Activated T-helper 2 cell treated with anti-CD3 and anti-CD28 coated beads, Interferon-gamma antibody, Interleukin-2, Interleukin-4, amounts not matched to agents 10 μg/mL and 5 μg/mL and 100 μg/mL, durations not matched to agents 14 hours and 24 hours and 36 hours (primary cell): ENCODE results near the gene LATS2. TPM values are rescaled to one million over a fixed set of nuclear protein-coding genes. Genes with fewer than 3 reads are reported as not detected.

Source experiments
- DNase-seq: peaks from one replicate; pipeline ENCODE4 v3.0.0; 2021; ENCODE audit warnings: low spot score
- H3K27ac Mint-ChIP-seq: one replicate; pipeline ENCODE4 v1.8.0; 2021; ENCODE audit warnings: mixed read lengths
- H3K27me3 Mint-ChIP-seq: one replicate; pipeline ENCODE4 v1.8.0; 2021; ENCODE audit warnings: low read depth, mixed read lengths
- H3K36me3 Mint-ChIP-seq: one replicate; pipeline ENCODE4 v1.8.0; 2021; ENCODE audit warnings: low read depth, mixed read lengths
- H3K4me1 Mint-ChIP-seq: one replicate; pipeline ENCODE4 v1.8.0; 2021; ENCODE audit warnings: low read depth, mixed read lengths
- H3K4me3 Mint-ChIP-seq: one replicate; pipeline ENCODE4 v1.8.0; 2021; ENCODE audit warnings: low read depth, mild to moderate bottlenecking, moderate library complexity, mixed read lengths
- H3K9me3 Mint-ChIP-seq: one replicate; pipeline ENCODE4 v1.8.0; 2021; ENCODE audit warnings: mixed read lengths
- intact Hi-C: fragments of 100-400 bp; cut with micrococcal nuclease; formaldehyde crosslinking; loops from one replicate; pipeline ENCODE4 v1.15.1; 2023
- total RNA-seq: library from RNA; stranded (reverse); gene quantifications from 2 replicates; pipeline ENCODE4 v1.2.3, GENCODE V29; 2022

LATS2 gene
- total RNA-seq, 1 donor from 2014 or later: 2.6 TPM

DNA sequence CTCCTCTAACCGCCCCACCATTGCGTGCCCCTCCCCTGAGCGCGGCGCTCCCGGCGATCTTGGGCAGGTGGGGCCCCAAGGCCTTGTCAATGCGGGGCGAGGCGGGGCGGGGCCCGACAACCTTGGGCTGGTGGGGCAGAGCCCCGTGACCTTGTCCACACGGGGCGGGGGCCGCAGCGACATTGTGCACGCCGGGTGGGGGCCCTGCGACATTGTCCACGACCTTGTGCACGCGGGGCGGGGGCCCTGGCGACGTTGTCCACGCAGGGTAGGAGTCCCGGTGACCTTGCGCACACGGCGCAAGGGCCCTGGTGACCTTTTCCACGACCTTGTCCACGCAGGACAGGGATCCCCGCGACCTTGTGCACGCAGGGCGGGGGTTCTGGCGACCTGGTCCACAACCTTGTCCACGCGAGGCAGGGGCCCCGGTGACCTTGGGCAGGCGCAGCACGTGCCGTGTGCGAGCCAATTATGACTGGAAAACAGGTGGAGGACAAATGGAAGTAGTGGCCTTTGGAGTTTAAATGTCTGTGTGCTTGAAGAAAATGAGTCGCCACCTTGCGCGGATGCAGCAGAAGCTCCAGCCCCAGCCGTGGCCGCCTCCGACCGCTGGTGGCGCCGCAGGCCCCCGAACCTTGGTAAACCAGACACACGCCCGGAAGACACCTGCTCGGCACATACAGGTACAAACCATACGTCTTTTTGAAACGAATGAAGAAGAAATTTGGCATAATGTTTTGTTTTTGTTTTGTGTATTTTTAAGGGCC is 62.6 kb downstream of the LATS2 start:
- Mint-ChIP-seq H3K27ac (no peak overlapping the region), H3K27me3 (peaks cover 6% of the 10 kb centered on the region), H3K36me3 (no peaks in the 10 kb centered on the region), H3K9me3 (peaks cover 4% of the 10 kb centered on the region), H3K4me1 (peaks cover 2% of the 10 kb centered on the region), H3K4me3 (no peak overlapping the region)
- no peak for DNase-seq
- intact Hi-C loops: no loop called here

DNA sequence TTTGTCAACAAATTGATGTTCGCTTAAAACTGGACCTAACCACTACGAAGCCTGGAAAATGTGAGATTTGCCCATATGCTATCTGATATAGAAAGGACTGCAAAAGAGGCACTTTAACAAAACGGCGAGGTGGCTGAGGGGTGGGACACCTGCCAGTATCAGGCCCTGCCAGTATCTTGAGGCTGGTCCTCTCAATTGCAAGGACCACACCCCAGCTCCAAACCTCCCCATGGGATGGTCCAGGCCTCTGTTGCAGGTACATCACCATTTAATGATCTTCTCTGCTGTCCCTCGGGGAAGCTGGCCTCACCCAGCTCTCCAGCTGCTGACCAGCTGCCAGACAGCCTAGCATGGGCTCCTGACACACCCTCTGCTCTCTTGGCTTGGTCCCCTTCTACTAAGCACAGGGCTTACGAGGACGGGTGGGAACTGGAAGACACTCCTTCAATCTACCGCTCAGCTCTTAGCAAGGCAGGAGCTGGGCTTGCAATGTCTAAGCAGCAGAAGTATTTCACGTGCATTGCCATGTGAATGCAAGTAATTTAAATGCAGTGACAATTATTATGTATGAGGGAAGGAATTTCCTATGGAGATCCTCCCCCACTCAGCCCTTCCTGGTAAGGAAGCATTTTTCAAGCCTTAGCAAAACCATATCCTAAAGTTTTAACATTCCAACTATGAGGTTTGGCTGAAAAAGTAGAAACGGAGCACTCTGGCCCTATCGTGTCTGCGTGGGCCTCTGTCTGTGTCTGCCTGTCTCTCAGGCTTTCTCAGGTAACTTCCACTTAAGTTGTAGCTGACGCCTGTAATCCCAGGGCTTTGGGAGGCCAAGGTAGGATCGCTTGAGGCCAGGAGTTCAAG is 63.9 kb downstream of the LATS2 start:
- Mint-ChIP-seq H3K4me1 (peaks cover 5% of the 10 kb centered on the region), H3K4me3 (no peak overlapping the region), H3K27me3 (peaks cover 6% of the 10 kb centered on the region), H3K36me3 (no peaks in the 10 kb centered on the region), H3K27ac (no peak overlapping the region), H3K9me3 (peaks cover 4% of the 10 kb centered on the region)
- no peak for DNase-seq
- intact Hi-C loops: no loop called here

DNA sequence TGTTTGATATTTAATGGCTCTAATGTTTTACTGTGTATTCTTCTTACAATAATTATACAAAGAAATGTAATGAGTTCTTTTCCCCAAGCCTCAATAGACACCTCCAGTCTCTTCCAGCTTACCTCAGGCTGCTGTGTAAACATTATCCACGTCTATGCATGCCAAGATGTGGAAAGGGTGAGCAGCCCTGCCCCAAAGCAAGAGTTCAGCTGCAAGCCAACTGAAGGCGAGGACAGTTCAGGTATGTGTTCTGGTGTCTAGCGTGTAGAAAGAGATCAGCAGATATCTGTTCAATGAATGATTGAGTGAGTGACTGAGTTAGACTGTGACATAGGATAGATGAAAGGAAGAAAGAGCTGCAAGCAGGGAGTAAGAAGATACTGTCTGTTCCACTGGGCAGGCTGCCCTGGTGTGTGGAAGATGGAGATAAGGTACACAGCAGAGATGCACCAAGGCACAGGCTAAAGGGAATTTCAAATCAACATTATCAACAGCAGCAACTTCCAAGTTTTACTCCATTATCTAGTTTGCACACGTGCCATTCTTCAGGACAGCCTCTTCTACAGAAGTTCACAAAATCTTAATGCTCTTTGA is 66.0 kb downstream of the LATS2 start:
- no peak overlapping the region for H3K27ac Mint-ChIP-seq
- no peaks in the 10 kb centered on the region for H3K36me3 Mint-ChIP-seq
- intact Hi-C loops: no loop called here
- H3K27me3 Mint-ChIP-seq: peaks cover 6% of the 10 kb centered on the region
- no peaks in the 10 kb centered on the region for H3K9me3 Mint-ChIP-seq
- DNase-seq: no peak
- H3K4me3 Mint-ChIP-seq: no peak overlapping the region
- peaks cover 5% of the 10 kb centered on the region for H3K4me1 Mint-ChIP-seq

DNA sequence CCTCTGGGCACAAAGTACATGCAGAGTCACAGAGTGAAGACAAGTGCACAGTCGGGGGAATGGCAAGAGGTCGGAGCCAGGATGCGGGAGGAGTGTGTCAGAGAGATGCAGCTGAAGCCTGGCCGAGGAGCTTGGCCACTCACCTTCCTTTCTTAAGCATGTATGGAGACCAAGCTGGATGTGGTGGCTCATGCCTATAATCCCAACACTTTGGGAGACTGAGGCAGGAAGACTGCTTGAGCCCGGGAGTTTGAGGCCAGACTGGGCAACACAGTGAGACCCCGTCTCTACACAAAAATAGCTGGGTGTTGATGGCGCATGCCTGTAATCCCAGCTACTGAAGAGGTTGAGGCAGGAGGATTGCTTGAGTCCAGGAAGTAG is 67.0 kb downstream of the LATS2 start:
- peaks cover 6% of the 10 kb centered on the region for H3K27me3 Mint-ChIP-seq

DNA sequence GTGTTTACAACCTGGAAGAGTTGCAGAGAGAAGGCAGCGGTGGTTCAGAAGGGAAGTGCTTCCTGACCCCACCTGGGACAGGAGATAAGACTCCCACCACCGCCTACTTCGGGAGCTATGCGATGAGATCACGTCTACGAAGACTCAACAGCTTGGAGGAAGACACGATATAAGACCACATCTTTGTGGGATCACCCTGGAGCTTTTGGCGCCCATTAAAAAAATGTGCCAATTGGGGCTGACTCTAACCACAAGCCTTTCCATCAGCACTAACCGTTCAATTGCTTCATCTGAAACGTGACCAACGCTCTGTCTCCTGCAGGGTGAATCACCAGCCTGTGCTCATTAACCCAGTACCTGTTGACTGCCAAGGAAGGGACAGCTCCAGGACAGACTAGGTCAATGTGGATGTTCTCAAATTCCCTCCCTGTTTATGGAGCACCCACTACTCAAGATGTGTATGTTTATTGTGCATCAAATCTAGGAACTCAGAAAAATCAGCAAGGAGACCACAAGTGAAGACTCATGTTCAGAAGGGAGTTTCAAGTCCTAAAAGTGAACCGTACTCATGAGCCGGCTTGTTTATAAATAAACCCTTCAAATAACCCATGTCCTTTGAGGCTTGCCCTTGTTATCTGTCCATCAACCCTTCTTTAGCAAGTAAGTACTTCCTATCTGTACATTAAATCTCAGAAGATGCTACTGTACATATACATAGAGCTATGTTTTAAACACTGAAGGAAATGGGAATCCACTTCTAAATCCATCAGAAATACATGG is 67.5 kb downstream of the LATS2 start:
- Mint-ChIP-seq H3K36me3 (no peaks in the 10 kb centered on the region), H3K27ac (no peak overlapping the region), H3K27me3 (peaks cover 6% of the 10 kb centered on the region), H3K4me1 (peaks cover 5% of the 10 kb centered on the region), H3K4me3 (no peak overlapping the region), H3K9me3 (no peaks in the 10 kb centered on the region)
- no peak for DNase-seq
- intact Hi-C loops: no loop called here

More for the DNA sequence above, 67.0 kb downstream of the LATS2 start:
- intact Hi-C loops: no loop called here
- Mint-ChIP-seq H3K36me3 (no peaks in the 10 kb centered on the region), H3K4me3 (no peak overlapping the region), H3K27ac (no peak overlapping the region), H3K9me3 (no peaks in the 10 kb centered on the region), H3K4me1 (peaks cover 5% of the 10 kb centered on the region)
- no peak for DNase-seq

DNA sequence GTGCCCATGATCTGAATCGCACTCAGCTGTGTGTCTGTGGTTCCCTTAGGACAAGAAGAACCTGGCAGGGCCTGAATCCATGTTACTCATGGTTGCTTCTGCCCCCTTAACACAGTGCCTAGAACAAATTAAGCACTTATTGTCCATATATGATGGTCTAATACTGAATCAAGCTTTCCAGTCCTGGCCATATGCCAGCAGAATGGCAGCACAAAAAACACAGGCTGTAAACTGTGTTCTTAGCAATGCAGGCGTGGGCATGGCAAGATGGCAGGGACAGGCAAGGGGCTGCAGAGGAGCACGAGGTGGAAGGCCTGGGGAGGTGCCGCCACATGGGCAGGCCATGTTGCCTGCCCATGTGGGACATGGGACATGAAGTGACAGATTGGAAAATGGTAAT is 68.2 kb downstream of the LATS2 start:
- no peak overlapping the region for H3K4me3 Mint-ChIP-seq
- H3K27me3 Mint-ChIP-seq: peaks cover 6% of the 10 kb centered on the region
- H3K27ac Mint-ChIP-seq: no peak overlapping the region
- H3K4me1 Mint-ChIP-seq: peaks cover 5% of the 10 kb centered on the region
- H3K36me3 Mint-ChIP-seq: no peaks in the 10 kb centered on the region
- DNase-seq: no peak
- H3K9me3 Mint-ChIP-seq: no peaks in the 10 kb centered on the region
- intact Hi-C loops: no loop called here

DNA sequence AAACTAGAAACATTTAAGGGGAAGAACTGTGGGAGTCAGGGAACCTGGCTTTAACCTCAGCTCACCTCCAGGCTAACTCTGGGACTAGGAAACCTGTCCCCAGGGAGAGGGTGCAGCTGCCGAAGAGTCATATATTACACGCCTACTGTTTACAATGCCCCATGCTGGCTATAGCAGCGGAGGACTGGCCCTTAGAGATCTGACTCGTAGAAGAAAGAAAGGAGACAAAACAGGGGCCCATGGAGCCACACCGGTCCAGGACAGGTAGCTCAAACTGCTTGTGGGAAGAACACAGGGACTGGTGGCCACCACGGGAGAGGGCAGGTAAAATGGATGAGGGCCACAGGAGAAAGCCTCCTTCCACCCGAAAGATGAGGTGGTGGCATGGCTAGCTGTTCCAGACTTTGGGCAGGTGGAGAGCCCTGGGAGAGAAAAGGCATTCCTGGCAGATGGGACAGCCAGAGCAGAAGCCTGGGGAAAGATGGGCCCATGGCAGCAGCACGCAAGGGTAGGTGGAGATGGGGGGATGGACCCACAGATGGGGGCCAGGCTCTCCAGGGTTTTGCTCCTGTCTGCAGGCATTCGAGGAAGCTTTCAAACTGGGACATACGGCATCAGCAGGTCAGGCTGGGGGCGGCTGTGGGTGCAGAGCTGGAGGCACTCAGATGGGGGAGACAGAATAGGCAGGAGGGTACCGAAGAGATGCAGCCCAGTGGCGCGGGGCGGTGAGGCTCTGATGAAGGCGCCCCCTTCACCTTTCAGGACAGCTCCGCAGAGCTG is 69.5 kb downstream of the LATS2 start:
- Mint-ChIP-seq H3K4me1 (peaks cover 5% of the 10 kb centered on the region), H3K9me3 (no peaks in the 10 kb centered on the region), H3K27me3 (peaks cover 6% of the 10 kb centered on the region), H3K36me3 (no peaks in the 10 kb centered on the region), H3K27ac (no peak overlapping the region), H3K4me3 (no peak overlapping the region)
- DNase-seq: no peak
- intact Hi-C loops: no loop called here

DNA sequence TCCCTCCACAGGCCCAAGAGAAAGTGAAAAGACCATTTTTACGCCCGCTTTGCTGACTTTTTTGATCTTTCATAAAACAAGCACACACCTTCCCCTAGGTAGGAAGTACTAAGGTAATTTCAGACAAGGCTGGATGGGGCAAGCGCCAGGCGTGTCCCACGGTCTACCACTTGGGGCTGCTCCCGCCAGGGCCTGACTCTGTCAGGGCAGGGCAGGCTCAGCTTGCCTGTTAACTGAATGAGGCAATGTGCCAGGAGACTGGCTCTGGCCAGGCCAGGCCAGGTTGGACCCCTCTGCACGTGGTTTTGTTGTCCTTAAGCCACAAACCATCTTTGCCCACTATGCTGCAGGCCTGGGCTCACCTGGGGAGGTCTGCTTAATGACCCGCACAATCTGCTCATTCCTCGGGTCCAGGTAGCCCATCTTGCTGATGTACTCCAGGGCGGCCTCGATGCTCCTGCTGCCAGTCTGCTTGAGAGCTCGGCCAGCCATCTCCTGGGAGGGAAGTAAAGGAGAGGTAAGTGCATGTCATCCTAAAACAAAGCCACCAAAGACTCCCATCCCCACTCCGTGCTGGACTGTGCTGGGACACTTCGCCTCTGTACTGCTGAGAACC is 70.4 kb downstream of the LATS2 start:
- Mint-ChIP-seq H3K4me1 (peaks cover 6% of the 10 kb centered on the region), H3K9me3 (no peaks in the 10 kb centered on the region), H3K27me3 (peaks cover 6% of the 10 kb centered on the region), H3K4me3 (no peak overlapping the region), H3K36me3 (no peaks in the 10 kb centered on the region), H3K27ac (no peak overlapping the region)
- intact Hi-C loops: no loop called here
- no peak for DNase-seq

DNA sequence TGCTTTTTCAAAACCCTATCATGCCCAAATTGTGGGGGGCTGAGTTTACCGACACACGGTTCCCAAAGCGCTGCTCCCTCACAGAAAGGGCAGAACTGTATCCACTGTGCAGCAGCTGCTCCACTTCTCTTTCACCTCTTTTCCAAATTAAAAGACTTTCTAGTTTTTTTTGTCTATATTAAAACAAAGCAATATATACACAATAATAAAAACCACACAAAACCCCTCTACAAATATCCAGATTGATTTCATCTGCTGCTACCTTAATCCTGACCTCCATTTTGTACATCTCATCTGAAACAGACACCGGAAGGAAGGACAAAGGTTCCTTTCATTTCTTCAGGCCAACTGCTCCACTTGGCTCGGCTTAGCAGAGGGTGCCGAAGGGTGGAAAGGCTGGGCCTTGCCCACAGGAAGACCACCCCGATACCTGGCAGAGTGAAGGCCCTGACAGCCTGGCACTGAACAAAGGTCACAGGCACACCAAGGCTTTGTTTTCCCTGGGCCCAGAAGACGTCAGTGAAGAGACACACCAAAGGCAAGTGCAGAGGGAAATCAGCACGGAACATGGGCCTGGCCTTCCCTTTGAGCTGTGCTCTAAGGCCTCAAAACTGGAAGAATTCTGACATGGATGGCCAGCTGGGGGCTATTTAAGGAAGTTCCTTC is 71.6 kb downstream of the LATS2 start:
- Mint-ChIP-seq H3K9me3 (no peaks in the 10 kb centered on the region), H3K27ac (no peak overlapping the region), H3K4me1 (peaks cover 8% of the 10 kb centered on the region), H3K27me3 (peaks cover 3% of the 10 kb centered on the region), H3K36me3 (no peaks in the 10 kb centered on the region), H3K4me3 (no peak overlapping the region)
- intact Hi-C loops: no loop called here
- no peak for DNase-seq

DNA sequence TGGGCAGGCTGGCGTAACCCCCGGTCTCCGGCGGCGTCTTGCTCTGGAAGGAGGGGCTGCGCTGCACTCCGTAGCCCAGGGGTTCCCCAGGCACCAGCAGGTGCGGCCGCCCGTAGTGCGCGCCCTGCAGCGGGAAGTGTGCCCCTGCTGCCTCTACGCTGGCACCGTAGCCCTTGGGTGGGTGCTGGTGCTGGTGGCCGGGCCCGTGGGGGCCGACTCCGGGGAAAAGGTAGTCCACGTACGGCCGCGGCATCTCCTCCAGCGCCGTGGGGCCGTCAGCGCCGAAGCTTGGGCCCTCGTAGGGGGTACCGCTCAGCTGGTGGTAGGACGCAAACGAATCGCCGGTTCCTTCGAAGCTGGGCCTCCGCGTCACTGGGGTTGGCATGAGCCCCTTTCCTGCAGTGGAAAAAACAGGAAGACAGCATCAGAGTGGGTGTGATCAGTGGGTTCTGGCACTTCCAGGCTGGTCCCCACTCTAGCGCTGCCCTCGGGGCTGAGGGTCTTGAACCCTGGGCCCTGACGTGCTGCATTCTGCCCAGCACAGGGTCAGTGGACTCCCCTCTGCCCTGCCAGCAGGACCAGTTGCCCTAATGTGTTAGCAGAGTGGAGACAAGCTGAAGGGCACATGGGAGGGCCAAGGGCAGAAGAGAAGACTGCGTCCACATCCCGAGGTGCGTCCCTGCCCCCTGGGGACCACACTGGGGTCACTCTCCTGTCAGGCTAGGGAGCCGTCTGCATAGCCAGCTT is 72.3 kb downstream of the LATS2 start:
- H3K9me3 Mint-ChIP-seq: no peaks in the 10 kb centered on the region
- H3K36me3 Mint-ChIP-seq: no peaks in the 10 kb centered on the region
- peaks cover 6% of the 10 kb centered on the region for H3K4me1 Mint-ChIP-seq
- intact Hi-C loops: no loop called here
- DNase-seq: no peak
- H3K27ac Mint-ChIP-seq: no peak overlapping the region
- peaks cover 2% of the 10 kb centered on the region for H3K27me3 Mint-ChIP-seq
- no peak overlapping the region for H3K4me3 Mint-ChIP-seq
